Skin of body (tissue), 2 donors: ENCODE measurements around the gene CITED2. TPM values are rescaled to one million over a fixed set of nuclear protein-coding genes. Genes with fewer than 3 reads are reported as not detected.
A peak's percentile ranks its signal among the peaks of the same experiment; 100 is the strongest.

Experiments used
- DNase-seq: peaks from one replicate; lab custom pipeline; 2025; lab: John Stamatoyannopoulos, UW
- total RNA-seq: library from RNA; depleted of rRNA; stranded (reverse); fragments of >200 nt; gene quantifications from one replicate; pipeline ENCODE4 v1.2.3, GENCODE V29; 2014

The CITED2 gene
- total RNA-seq, 1 donor from 2014 or later, result 46.0 TPM

DNA sequence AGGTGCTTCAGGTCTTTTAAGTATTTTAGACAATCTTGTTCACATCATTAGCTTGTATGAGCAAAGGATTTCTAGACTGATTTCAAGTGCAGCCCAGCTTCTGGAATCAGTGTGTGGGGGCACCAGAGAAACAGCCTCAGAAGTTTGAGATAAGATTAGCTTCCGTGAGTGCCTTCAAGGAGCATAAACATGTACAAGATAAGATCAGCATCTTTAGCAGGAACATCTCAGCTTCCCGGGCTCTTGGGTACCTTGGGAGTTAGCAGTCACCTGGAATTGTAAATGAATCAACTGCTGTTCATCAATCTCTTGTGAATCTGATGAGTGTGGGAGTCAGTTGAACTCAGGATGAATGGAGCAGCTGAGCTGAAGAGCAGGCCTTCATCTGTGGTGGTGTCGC lies 12.0 kb upstream of the CITED2 start:
- DNase-seq, result no peak

DNA sequence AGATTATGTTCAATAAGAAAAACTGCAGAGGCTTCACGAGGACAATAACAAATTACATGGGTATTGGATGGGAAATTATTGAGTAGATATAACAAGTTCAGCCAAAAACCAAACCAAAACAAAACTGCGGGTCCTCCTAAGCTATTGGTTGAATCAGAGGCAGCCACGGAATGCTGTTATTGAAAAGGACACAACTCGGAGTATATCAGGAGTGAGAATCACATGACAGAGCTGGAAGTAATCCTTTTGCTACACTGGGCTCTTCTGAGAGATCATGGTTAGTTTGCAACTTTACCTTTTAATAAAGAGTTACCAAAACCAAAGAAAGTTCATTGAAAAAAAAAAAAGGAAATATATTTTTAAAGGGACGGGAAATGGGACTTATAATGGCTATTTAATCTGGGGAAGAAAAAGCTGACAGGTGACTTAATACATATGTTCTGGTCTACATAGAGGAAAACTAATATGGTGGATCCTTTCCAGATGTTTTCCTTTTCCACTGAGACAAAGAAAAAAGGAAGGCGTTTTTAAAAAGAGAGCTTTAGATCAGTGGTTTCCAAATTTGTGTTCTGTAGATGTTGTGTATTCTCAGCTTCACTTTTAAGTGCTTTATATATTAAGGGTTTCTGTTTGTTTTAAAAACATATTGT lies 6.9 kb upstream of the CITED2 start:
- DNase-seq, result no peak

GRCh38 chr6:139380611-139381010 lies 6.2 kb upstream of the CITED2 start:
- no peak for DNase-seq

- DNase-seq, result no peak
Observed at GRCh38 chr6:139380168-139380567, 5.7 kb upstream of the CITED2 start.

- DNase-seq, result no peak
Observed at GRCh38 chr6:139378882-139379341, 4.5 kb upstream of the CITED2 start.

DNA sequence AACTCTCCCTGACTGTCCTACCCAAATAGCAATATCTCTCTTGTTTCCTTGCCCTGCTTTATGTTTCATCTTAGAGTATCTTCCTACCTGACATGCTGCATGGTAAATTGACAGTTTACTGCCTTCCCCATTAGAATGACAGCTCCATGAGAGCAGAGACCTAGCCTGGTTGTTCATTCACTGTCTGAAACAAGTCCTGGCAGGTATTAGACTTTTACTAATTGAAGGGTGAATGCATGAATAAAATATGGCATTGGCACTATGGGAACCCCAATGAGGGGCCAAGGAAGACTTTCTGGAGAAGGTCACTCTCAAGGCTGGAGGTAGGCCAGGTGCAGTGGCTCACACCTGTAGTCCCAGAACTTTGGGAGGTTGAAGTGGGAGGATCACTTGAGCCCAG lies 3.8 kb upstream of the CITED2 start:
- no peak for DNase-seq

DNA sequence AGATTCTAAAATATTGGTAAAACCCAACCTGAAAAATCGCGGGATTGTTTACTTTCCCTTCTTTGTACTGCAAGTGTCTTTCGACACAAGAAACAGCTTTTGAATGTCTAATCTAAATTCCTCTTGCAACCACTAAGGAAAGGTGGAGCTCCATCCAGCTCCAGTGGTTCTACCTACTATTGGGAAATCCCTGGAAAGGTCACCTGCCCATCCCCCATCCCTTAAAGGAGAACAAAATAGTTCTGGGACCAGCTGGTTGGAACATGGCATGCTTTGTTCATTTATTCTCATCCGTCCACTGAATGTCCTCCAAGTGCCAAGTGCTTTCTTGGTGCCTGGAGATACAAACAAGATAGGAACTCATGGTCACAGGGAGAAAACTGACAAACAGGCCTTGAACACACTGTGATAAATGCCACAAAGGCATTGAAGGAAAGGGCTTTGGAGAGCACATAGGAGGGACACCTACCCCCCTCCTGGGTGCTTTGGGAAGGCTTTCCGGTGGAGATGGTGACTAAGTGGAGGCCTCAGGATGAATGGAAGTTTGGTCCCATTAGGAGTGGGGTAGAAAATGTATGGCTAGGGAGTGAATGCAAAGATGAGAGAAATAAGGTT lies 2.3 kb upstream of the CITED2 start:
- DNase-seq, result no peak

GRCh38 chr6:139376017-139376330 lies 1.5 kb upstream of the CITED2 start:
- peak; percentile 80 for DNase-seq

- peak; percentile 96 for DNase-seq
Observed at GRCh38 chr6:139375226-139376016, 973 bp upstream of the CITED2 start.

DNA sequence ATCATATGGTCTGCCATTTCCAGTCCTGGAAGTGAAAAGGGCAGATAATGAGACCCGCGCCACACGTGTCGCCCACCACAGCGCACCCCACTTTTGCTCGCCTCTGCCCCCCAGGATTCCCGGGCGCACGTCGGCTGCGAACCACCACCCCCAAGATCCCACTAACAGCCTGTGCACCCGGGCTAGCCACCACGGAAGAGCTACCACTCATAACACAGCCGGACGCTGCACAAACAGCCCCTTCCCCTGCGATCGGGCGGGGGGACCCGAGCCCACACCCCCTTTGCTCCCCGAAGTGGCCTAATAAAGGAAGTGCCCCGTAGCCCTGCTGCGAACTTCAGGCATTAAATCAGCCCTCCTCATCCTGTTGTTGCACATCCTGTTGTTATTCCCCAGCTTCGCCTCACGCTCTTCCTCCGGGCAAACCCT lies 506 bp downstream of the CITED2 start:
- peak; percentile 72 for DNase-seq

- peak; percentile 42 for DNase-seq
Observed at GRCh38 chr6:139373154-139373927, 1.1 kb downstream of the CITED2 start.

DNA sequence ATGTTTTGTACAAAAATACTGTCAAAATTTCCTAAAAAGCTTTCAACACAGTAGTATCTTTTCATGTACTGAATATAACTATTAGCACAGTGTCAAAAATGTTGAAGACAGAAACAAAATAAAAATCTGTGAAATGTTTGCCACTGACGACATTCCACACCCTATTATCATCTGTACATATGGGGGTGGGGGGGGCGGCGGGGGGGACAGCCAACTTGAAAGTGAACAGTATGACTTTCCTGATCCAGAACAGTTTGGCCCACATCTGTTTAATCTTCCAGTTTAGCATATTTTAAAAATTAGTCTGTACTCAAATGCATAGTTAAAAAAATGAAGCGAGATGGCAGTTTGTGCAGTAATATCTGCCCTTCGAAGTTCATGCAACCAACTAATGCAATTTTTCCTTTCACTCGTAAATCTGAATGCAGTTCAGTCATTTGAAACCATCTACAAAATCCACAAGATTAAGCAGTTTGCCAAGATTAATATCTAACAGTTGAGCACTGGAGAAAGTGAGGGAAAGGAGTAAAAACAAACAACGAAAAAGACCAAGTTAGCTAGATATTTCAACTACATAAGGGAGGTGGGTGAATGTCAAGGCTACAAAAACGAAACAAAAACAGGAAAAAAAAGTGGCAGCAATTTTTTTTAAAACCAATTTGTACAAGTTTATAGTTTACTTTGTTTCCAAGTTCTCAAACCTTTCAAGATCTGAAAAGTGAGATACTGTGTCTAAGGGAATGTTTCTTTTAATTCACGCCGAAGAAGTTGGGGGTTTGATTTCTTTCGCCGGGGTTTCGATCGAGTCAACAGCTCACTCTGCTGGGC lies 1.9 kb downstream of the CITED2 start:
- DNase-seq, result peak; percentile 48

GRCh38 chr6:139371421-139372203 lies 2.8 kb downstream of the CITED2 start:
- DNase-seq, result no peak

DNA sequence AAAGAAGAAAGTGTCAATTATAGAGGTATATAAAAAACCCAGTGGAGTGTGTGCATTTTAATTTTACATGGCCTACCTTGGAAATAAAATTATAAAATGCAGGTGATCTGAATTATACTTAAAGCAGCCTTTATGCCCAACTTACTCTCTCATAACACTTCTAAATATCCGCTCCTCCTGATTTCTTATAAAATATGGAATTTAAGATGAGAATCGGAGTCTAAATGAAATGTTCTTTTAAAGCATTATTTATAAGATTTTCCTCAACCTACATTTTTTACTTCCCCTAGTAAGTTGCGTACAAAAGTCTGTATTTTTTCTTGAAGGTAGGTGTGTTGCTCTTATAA lies 3.5 kb downstream of the CITED2 start:
- DNase-seq, result no peak

- DNase-seq, result peak; percentile 85
Observed at GRCh38 chr6:139370283-139370998, 4.0 kb downstream of the CITED2 start.

DNA sequence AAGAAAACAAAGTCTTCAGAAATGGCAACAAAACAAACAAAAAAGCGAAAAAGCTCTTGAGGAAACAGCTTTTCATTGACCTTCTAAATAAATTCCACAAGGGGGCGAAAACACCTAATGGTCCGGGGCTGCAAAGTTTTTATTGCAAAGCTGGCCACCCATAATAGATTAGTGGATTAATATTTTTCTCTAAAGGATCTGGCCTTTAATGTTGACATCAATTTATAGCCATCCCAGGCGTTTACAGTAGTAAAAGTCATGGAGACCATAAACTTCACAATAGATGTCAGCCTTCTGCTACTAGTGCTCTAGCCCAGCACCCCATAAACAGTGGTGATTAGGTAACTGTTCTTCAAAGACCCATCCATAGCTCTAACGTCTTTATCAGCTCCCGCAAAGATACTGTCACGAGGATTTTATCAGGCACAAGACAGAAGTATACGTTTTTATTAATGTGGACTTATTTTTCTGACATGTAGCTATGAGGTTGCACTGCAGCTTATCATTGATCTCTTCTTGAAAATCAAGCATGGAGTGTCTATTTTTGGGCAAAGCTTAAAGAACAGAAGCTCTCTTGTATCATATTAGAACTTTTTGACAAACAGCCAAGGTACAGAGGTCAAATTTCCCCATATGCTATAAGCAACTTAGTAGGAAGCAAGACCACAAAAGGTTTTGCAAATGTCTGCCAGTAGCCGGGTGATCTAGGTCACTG lies 4.7 kb downstream of the CITED2 start:
- peak; percentile 79 for DNase-seq

DNA sequence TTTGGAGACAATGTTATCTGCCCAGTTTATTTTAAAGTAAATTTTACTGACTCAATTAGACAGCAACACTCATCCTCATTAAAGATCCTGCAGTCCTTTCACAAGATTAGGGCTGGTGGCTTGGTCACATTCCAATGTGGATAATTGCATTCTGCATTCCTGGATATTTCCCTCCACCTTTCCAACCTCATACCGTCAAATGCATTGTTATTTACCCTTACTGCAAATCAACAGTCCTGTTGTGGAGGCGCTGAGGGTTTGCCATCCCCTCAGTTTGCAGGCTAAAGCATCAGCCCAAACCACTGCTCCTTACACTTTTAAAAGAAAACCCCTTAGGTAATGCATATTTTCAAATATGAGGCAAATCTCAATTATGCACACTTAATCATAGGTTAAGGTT lies 5.4 kb downstream of the CITED2 start:
- no peak for DNase-seq

DNA sequence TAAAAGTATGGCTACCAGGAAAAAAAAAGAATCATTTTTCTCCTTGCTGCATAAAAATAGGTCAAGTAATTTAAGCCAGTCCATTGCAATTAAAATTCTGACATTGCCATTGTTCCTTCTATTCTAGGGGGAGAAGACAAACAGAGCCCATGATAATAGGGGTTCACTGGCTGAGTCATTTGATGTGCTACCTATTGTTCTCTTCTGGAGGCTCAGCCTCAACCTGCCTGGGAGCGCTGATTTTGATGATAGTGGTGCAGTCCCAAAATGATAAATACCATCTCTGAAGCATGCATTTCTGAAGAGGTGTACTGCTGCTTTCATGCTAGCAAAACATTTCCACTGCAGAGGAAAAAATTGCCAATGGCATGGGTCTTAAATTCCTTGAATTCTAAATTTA lies 5.8 kb downstream of the CITED2 start:
- DNase-seq, result no peak

GRCh38 chr6:139367810-139368351 lies 6.6 kb downstream of the CITED2 start:
- DNase-seq, result no peak
